Peyer's patch (tissue), 4 donors: ENCODE data around the gene ARHGAP15. TPM values are rescaled to one million over a fixed set of nuclear protein-coding genes. Genes with fewer than 3 reads are reported as not detected.

Source experiments
- DNase-seq, 3 donors: peaks; one replicate each; pipeline ENCODE4 v3.0.0-alpha.2; 2017 to 2019
- H3K27ac ChIP-seq, 4 donors: fragments of 200-600 bp; sonication (generic); one replicate each; pipeline ENCODE4 v1.5.1; 2016 to 2019
- H3K27me3 ChIP-seq, 2 donors: fragments of 200-600 bp; sonication (generic); one replicate each; pipeline ENCODE4 v1.5.1; 2019
- H3K36me3 ChIP-seq, 3 donors: fragments of 200-600 bp; sonication (generic); one replicate each; pipeline ENCODE4 v1.5.1; 2016 to 2019
- H3K4me1 ChIP-seq, 4 donors: fragments of 200-600 bp; sonication (generic); one replicate each; pipeline ENCODE4 v1.5.1; 2016 to 2019
- H3K4me3 ChIP-seq, 4 donors: fragments of 200-600 bp; sonication (generic); 1 replicate in 3 of 4; 2 replicates in 1 of 4; pipeline ENCODE4 v1.5.1; 2016 to 2019; ENCODE audit warnings: mild to moderate bottlenecking in 1 of 4
- H3K9me3 ChIP-seq, 4 donors: fragments of 200-600 bp; sonication (generic); one replicate each; pipeline ENCODE4 v1.5.1; 2016 to 2019; ENCODE audit warnings: mild to moderate bottlenecking in 1 of 4
- POLR2A ChIP-seq, 2 donors: fragments of 450-650 bp; IDR thresholded peaks; one replicate each; pipeline ENCODE4 v1.5.1; 2017; ENCODE audit warnings: antibody characterized with exemption in 2 of 2, mild to moderate bottlenecking in 2 of 2, moderate library complexity in 2 of 2
- total RNA-seq, 4 donors: library from RNA; depleted of rRNA; stranded (reverse); fragments of >200 nt; gene quantifications; one replicate each; pipeline ENCODE4 v1.1.0, GENCODE V29; 2016
- TF ChIP-seq, protein P1 (sequence below), 6 experiments: fragments of 450-650 bp in 4 of 6; fragments of 200-600 bp in 2 of 6; sonication (generic) in 1 of 6; IDR thresholded peaks; one replicate each; pipeline ENCODE4 v1.5.1; 2017 to 2019; ENCODE audit warnings: antibody characterized with exemption in 6 of 6, mild to moderate bottlenecking in 3 of 6, moderate library complexity in 1 of 6

The ARHGAP15 gene
- total RNA-seq, 4 donors from 2014 or later: 6.7 to 203 (median 12.5) TPM

DNA sequence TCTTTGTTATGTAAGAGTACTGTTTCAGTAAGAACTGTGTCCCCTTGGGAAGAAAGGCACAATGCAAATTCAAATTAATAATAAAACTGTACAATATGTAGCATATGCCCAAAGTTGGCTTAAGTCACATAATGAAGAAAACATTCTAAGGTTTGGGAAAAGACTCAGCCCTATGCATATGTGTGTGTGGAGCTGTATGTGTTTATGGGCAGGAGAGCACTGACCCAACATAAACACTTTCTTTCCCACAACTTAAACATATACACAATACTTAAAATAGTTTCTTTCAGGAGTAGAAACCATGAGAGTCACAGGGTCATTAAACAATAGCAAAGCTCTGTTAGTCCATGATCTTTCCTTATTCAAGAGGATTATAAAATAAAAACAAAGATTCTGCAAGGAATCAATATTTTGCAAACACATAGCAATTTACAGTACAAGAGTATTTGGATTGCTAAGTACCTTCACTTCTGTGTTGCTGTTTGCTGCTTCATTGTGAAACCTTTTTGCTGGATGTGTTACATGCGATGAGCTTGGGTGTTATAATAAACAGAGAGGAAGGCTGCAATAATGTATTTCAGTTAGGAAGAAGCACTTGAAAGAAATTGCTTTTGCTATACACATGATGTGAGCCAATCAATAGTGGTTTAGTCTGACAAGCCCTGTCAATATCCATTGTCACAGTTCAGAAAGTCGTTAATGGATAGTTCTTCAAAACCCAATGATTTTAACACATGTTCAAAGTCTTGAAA is 347.3 kb downstream of the ARHGAP15 start:
- no peaks in the 10 kb centered on the region for H3K9me3 ChIP-seq
- H3K4me1 ChIP-seq: no peaks in the 10 kb centered on the region
- H3K27me3 ChIP-seq: no peaks in the 10 kb centered on the region
- peak overlapping the region in 1 of 4 donors; percentile 51 for H3K27ac ChIP-seq
- TF ChIP-seq POLR2A (IDR thresholded peaks at IDR 0.05): no peak
- DNase-seq: no peak
- H3K4me3 ChIP-seq: no peak overlapping the region
- no peaks in the 10 kb centered on the region for H3K36me3 ChIP-seq

DNA sequence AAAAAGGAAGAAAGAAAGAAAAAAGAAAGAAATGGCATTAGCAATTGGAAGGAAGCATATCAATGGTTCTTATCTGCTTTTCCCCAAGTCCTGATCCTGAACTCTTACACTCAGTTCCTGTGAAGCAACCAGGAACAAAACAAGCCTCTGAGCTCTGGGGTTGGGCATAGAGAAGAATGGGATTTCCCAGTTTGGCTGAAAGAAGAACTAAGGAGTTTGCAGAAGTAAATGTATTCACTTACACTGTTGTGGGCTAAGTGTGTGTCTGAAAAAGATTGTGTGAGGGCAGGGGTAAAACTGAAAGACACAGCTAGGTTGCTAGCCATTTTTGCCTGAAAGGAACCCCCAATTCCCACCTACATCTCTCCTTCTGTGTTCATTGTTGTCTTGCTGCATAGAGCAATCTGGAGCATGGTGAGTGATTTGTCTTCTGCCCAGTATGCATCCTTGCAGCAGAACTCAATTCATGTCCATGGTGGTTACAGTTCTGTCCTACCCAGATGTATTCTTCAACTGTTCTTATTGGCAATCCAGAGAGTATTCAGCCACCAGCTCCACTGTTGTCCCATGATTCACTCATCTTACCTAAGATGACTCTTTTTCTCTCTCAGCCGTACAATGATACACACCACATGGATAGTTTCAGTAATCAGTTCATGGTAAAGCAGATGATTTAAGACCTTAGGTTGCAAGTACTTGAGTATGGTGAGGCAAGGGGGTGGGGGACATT is 348.7 kb downstream of the ARHGAP15 start:
- Histone ChIP-seq H3K4me3 (no peak overlapping the region), H3K27ac (no peak overlapping the region), H3K9me3 (no peaks in the 10 kb centered on the region), H3K27me3 (no peaks in the 10 kb centered on the region), H3K4me1 (no peaks in the 10 kb centered on the region), H3K36me3 (no peaks in the 10 kb centered on the region)
- TF ChIP-seq, protein P1, sequence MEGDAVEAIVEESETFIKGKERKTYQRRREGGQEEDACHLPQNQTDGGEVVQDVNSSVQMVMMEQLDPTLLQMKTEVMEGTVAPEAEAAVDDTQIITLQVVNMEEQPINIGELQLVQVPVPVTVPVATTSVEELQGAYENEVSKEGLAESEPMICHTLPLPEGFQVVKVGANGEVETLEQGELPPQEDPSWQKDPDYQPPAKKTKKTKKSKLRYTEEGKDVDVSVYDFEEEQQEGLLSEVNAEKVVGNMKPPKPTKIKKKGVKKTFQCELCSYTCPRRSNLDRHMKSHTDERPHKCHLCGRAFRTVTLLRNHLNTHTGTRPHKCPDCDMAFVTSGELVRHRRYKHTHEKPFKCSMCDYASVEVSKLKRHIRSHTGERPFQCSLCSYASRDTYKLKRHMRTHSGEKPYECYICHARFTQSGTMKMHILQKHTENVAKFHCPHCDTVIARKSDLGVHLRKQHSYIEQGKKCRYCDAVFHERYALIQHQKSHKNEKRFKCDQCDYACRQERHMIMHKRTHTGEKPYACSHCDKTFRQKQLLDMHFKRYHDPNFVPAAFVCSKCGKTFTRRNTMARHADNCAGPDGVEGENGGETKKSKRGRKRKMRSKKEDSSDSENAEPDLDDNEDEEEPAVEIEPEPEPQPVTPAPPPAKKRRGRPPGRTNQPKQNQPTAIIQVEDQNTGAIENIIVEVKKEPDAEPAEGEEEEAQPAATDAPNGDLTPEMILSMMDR (IDR thresholded peaks at IDR 0.05): no peak
- no peak for TF ChIP-seq POLR2A (IDR thresholded peaks at IDR 0.05)
- no peak for DNase-seq

DNA sequence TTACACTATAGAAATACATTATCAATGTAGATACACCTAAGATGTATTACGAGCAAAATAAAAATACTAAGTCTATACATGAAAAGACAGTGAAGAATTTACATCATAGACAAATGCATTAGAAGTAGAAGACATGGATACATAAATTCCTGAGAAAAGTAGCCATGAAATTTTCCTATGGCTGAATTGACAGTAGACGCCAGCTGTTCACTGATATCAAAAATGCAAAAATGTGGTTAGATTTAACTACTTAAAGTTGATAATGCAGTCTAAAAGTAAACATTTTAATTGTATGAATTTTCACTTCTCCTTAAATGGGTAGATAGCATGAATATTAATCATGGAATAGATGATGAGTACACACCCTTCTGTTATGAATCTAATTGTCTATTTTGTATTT is 350.9 kb downstream of the ARHGAP15 start:
- no peaks in the 10 kb centered on the region for H3K9me3 ChIP-seq
- no peaks in the 10 kb centered on the region for H3K27me3 ChIP-seq
- no peaks in the 10 kb centered on the region for H3K36me3 ChIP-seq
- H3K27ac ChIP-seq: peak overlapping the region in 2 of 4 donors; percentile 52 to 53
- no peak overlapping the region for H3K4me3 ChIP-seq
- no peak for DNase-seq
- TF ChIP-seq, protein P1 (IDR thresholded peaks at IDR 0.05): no peak
- TF ChIP-seq POLR2A (IDR thresholded peaks at IDR 0.05): no peak
- no peaks in the 10 kb centered on the region for H3K4me1 ChIP-seq

DNA sequence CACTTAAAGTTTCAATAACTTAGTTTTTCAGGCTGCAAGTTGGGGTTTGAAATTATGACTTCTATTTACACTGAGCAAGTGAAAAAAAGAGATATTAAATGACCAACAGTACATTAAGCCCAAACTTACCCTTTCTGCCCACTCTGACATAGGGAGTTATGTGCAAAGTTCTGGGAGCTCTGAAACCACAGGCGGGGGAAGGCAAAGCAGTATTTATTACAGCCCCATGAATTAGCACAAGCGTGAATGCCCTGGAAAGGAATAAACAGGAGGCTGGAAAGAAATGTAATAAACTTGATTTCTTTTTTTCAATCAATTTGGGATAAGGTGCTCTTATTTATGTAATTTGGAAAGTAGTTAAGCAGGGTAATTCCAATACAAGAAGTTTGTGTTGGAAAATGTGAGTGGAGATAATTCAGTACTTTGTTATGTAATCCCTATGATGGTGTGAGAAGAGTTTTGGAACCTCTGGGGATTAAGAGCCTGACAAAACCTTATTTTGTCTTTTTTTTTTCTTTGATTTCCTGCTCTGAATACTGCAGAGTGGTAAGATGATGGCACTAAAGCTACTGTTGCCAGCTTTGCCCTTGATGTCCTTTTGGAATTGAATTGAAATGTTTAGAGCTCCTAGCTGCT is 351.5 kb downstream of the ARHGAP15 start:
- no peaks in the 10 kb centered on the region for H3K9me3 ChIP-seq
- peak overlapping the region in 3 of 4 donors; percentile 41 to 53 (median 52) for H3K27ac ChIP-seq
- no peaks in the 10 kb centered on the region for H3K27me3 ChIP-seq
- no peak for DNase-seq
- no peak overlapping the region for H3K4me3 ChIP-seq
- no peaks in the 10 kb centered on the region for H3K36me3 ChIP-seq
- TF ChIP-seq POLR2A (IDR thresholded peaks at IDR 0.05): no peak
- TF ChIP-seq, protein P1 (IDR thresholded peaks at IDR 0.05): no peak
- H3K4me1 ChIP-seq: no peaks in the 10 kb centered on the region

DNA sequence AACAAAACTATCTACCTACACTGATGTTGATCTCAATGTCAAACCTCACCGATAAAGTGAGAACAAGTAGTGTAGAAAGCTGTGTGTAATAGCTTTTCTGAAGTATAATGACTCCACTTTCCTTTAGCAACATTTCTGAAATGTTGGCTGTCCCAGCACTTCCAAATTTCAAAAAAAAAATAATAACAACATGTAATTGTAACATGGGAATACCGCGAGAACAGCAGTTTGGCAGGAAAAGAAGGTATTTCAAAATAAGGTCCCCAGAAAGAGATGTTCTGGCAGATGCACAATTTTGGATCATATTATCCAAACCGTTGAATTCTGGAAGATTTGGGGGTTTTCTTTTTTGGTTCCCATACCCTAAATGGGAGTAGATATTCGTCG is 352.0 kb downstream of the ARHGAP15 start:
- TF ChIP-seq POLR2A (IDR thresholded peaks at IDR 0.05): no peak
- TF ChIP-seq, protein P1 (IDR thresholded peaks at IDR 0.05): no peak
- peak overlapping the region; percentile 38 to 53 (median 46) for H3K27ac ChIP-seq
- H3K27me3 ChIP-seq: no peaks in the 10 kb centered on the region
- no peak for DNase-seq
- no peaks in the 10 kb centered on the region for H3K4me1 ChIP-seq
- no peak overlapping the region for H3K4me3 ChIP-seq
- no peaks in the 10 kb centered on the region for H3K9me3 ChIP-seq
- H3K36me3 ChIP-seq: no peaks in the 10 kb centered on the region

DNA sequence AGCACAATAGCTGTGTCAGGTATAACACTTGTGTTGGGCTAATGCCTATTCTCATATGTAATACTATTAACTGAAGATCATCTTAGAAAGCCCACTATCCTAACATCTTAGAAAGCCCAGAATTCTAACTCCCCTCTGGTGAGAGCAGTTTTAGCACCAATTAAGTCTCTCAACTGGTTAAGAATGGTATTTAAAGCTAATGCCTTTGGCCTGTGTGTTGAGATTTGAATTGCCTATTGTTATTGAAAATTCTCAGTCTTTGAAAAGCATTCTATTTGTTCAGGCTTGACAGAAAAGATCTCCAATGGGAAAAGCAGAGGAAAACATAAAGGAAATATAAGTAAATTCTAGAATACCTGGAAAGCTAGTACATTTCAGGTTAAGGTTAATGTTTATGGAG is 352.5 kb downstream of the ARHGAP15 start:
- H3K4me3 ChIP-seq: no peak overlapping the region
- TF ChIP-seq, protein P1 (IDR thresholded peaks at IDR 0.05): no peak
- TF ChIP-seq POLR2A (IDR thresholded peaks at IDR 0.05): no peak

More for the DNA sequence above, 352.5 kb downstream of the ARHGAP15 start:
- Histone ChIP-seq H3K27ac (peak overlapping the region; percentile 38 to 53 (median 46)), H3K4me1 (no peaks in the 10 kb centered on the region), H3K36me3 (no peaks in the 10 kb centered on the region), H3K9me3 (no peaks in the 10 kb centered on the region), H3K27me3 (no peaks in the 10 kb centered on the region)
- DNase-seq: no peak
